Hippocampal formation (tissue), 2 donors: ENCODE measurements around the gene PKNOX2.

Source experiments
- DNase-seq, 2 donors: peaks; one replicate each; lab custom pipeline; 2025; lab: John Stamatoyannopoulos, UW

Gene PKNOX2

GRCh38 chr11:125337836-125338834 lies 173.6 kb downstream of the PKNOX2 start:
- DNase-seq: no peak

- no peak for DNase-seq
These were observed 174.6 kb downstream of the PKNOX2 start for GRCh38 chr11:125338886-125339811.

- DNase-seq: no peak
These were observed 177.1 kb downstream of the PKNOX2 start for GRCh38 chr11:125341676-125342075.

- DNase-seq: no peak
These were observed 177.9 kb downstream of the PKNOX2 start for GRCh38 chr11:125342281-125342930.

GRCh38 chr11:125343086-125343717 lies 178.7 kb downstream of the PKNOX2 start:
- no peak for DNase-seq

- no peak for DNase-seq
These were observed 179.2 kb downstream of the PKNOX2 start for GRCh38 chr11:125343718-125344131.

- no peak for DNase-seq
These were observed 180.4 kb downstream of the PKNOX2 start for GRCh38 chr11:125344846-125345420.

GRCh38 chr11:125345421-125346178 lies 181.0 kb downstream of the PKNOX2 start:
- peak; percentile 49 to 63 for DNase-seq

- no peak for DNase-seq
These were observed 181.6 kb downstream of the PKNOX2 start for GRCh38 chr11:125346179-125346530.

- no peak for DNase-seq
These were observed 182.2 kb downstream of the PKNOX2 start for GRCh38 chr11:125346565-125347260.

- DNase-seq: no peak
These were observed 182.7 kb downstream of the PKNOX2 start for GRCh38 chr11:125347261-125347585.

- no peak for DNase-seq
These were observed 183.6 kb downstream of the PKNOX2 start for GRCh38 chr11:125348141-125348651.

GRCh38 chr11:125348674-125349309 lies 184.2 kb downstream of the PKNOX2 start:
- DNase-seq: peak; percentile 35 to 40

GRCh38 chr11:125350206-125351032 lies 185.9 kb downstream of the PKNOX2 start:
- DNase-seq: no peak

- DNase-seq: no peak
These were observed 186.7 kb downstream of the PKNOX2 start for GRCh38 chr11:125351033-125351867.

- no peak for DNase-seq
These were observed 187.3 kb downstream of the PKNOX2 start for GRCh38 chr11:125351868-125352250.

- no peak for DNase-seq
These were observed 192.2 kb downstream of the PKNOX2 start for GRCh38 chr11:125356797-125357196.
